ENCODE results near the gene IFT80. TPM values are rescaled to one million over a fixed set of nuclear protein-coding genes. Genes with fewer than 3 reads are reported as not detected.

Gene IFT80
- total RNA-seq, 3 donors from 2014 or later, result 13.2 to 18.3 (median 16.2) TPM

DNA sequence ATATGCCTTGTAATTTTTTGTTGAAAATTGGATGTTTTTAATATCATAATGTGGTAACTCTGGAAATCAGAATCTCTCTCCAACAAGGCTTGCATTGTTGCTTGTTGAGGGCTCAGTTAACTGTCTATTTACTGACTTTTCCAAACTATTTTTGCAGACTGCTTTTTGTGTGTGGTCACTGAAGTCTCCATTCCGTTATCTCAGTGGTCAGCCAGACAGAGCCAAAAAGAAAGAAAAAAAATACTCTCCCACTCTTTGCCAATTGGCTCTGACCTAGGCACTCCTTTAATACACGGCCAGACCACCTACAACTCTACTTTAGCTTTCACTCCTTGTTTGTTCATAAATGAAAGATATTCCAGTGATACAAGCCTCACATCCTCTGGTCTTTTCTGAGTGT is 52.5 kb downstream of the IFT80 start:
- no peak overlapping the region for H3K4me3 ChIP-seq
- intact Hi-C loops (cut with DNase I, micrococcal nuclease), result loop anchor here (5.0 to 10.0 kb wide), 2 partner anchors 182 to 314 kb away; no protein-coding TSS in a partner anchor
- no peaks in the 10 kb centered on the region for H3K36me3 ChIP-seq (ENCODE audit: low read depth)
- H3K9me3 ChIP-seq, result no peaks in the 10 kb centered on the region
- no peaks in the 10 kb centered on the region for H3K4me1 ChIP-seq (ENCODE audit: low read depth)
- TF ChIP-seq, protein P1, sequence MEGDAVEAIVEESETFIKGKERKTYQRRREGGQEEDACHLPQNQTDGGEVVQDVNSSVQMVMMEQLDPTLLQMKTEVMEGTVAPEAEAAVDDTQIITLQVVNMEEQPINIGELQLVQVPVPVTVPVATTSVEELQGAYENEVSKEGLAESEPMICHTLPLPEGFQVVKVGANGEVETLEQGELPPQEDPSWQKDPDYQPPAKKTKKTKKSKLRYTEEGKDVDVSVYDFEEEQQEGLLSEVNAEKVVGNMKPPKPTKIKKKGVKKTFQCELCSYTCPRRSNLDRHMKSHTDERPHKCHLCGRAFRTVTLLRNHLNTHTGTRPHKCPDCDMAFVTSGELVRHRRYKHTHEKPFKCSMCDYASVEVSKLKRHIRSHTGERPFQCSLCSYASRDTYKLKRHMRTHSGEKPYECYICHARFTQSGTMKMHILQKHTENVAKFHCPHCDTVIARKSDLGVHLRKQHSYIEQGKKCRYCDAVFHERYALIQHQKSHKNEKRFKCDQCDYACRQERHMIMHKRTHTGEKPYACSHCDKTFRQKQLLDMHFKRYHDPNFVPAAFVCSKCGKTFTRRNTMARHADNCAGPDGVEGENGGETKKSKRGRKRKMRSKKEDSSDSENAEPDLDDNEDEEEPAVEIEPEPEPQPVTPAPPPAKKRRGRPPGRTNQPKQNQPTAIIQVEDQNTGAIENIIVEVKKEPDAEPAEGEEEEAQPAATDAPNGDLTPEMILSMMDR (IDR thresholded peaks at IDR 0.05), result no peak
- DNase-seq (no peak), ATAC-seq (no peak)

GRCh38 chr3:160343132-160343531 is 55.9 kb downstream of the IFT80 start:
- H3K4me1 ChIP-seq (ENCODE audit: low read depth), result no peaks in the 10 kb centered on the region
- no peak overlapping the region for H3K4me3 ChIP-seq
- TF ChIP-seq, protein P1 (IDR thresholded peaks at IDR 0.05), result no peak
- ATAC-seq, result no peak
- DNase-seq, result no peak
- H3K9me3 ChIP-seq, result peaks cover 3% of the 10 kb centered on the region
- H3K36me3 ChIP-seq (ENCODE audit: low read depth), result no peaks in the 10 kb centered on the region
- intact Hi-C loops (cut with DNase I, micrococcal nuclease), result loop anchor here (5.0 to 10.0 kb wide), 2 partner anchors 178 to 181 kb away; no protein-coding TSS in a partner anchor

DNA sequence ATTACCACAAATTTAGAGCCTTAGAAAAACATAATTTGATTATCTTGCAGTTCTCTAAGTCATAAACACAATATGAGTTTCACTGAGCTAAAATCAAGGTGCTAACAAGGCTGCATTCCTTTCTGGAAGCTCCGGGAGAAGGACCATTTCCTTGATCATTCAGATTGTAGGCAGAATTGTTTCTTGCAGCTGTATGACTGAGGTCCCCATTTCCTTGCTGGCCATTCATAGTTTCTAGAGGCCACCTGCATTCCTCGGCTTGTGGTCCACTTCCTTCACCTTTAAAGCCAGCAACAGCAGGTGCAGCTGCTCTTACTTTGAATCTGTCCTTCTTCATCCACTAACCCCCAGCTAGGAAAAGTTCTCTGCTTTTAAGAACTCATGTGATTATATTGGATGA is 58.7 kb downstream of the IFT80 start:
- intact Hi-C loops (cut with DNase I, micrococcal nuclease), result loop anchor here (5.0 to 10.0 kb wide), 2 partner anchors 176 to 178 kb away; no protein-coding TSS in a partner anchor
- ATAC-seq, result no peak
- TF ChIP-seq, protein P1 (IDR thresholded peaks at IDR 0.05), result no peak

DNA sequence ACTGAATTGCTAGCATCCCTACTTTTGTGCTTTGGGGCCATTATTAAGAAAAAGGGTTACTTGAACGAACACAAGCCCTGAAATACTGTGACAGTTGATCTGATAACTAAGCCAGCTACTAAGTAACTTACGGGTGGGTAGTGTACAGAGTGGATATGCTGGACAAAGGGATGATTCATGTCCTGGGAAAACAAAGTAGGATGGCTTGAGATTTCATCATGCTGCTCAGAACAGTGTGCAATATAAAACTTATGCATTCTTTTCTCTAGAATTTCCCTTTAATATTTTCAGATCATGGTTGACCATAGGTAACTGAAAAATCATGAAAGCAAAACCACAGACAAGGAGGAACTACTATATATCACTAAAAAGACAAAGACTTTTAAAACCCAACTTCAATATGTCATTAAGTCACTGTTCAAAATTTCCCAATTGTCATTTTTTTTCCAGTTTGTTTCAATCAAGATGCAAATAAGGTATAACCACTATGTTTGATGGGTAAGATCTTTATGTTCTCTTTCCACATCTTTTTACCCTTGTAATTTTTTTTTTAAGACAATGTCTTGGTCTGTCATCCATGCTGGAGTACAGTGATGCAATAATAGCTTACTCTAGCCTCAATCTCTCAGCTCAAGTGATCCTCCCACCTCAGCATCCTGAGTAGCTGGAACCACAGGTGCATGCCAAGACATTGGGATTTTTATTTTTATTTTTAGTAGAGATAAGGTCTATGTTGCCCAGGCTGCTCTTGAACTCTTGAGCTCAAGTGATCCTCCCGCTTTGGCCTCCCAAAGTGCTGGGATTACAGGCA is 67.7 kb downstream of the IFT80 start:
- intact Hi-C loops (cut with DNase I, micrococcal nuclease), result no loop called here
- Histone ChIP-seq H3K4me3 (no peak overlapping the region), H3K36me3 (ENCODE audit: low read depth) (no peaks in the 10 kb centered on the region), H3K4me1 (ENCODE audit: low read depth) (no peaks in the 10 kb centered on the region), H3K9me3 (no peaks in the 10 kb centered on the region)
- TF ChIP-seq, protein P1 (IDR thresholded peaks at IDR 0.05), result no peak
- ATAC-seq (no peak), DNase-seq (no peak)

More for the DNA sequence above, 58.7 kb downstream of the IFT80 start:
- H3K4me3 ChIP-seq, result no peak overlapping the region
- H3K36me3 ChIP-seq (ENCODE audit: low read depth), result no peaks in the 10 kb centered on the region
- H3K9me3 ChIP-seq, result peaks cover 4% of the 10 kb centered on the region
- no peak for DNase-seq
- no peaks in the 10 kb centered on the region for H3K4me1 ChIP-seq (ENCODE audit: low read depth)

GRCh38 chr3:160330690-160331089 is 68.3 kb downstream of the IFT80 start:
- no peak overlapping the region for H3K4me3 ChIP-seq
- no peaks in the 10 kb centered on the region for H3K4me1 ChIP-seq (ENCODE audit: low read depth)
- intact Hi-C loops (cut with DNase I, micrococcal nuclease), result no loop called here
- H3K36me3 ChIP-seq (ENCODE audit: low read depth), result no peaks in the 10 kb centered on the region
- TF ChIP-seq, protein P1 (IDR thresholded peaks at IDR 0.05), result no peak
- no peaks in the 10 kb centered on the region for H3K9me3 ChIP-seq
- DNase-seq (no peak), ATAC-seq (no peak)

Data from mucosa of descending colon (tissue), 3 donors.